ENCODE measurements around the gene PPP2R5D.
"Not testable (repeated sequence)": the region's sequence is repeated elsewhere in the genome, so short reads cannot be mapped to it uniquely, and the experiment has no call there.

PPP2R5D gene

DNA sequence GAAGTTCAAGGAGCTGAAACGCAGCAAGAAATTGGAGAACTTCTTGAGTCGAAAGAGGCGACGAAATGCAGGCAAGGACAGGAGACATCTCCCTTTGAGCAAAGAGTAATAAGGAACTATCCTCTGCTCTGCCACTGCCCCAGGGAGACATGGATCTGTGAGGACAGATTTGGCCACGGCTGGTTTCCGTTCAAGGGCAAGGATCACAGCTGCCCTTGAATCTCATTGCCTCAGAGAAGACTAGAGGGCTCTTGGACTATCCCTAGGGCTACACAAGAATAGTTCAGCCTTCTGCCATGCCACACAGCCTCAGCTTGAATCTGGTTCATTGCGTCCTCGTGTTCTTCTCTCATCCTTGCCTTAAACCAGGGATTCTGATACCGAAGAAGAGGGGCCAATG lies 44.8 kb downstream of the PPP2R5D start:
- DNase-seq (ENCODE audit: low spot score) = no peak

DNA sequence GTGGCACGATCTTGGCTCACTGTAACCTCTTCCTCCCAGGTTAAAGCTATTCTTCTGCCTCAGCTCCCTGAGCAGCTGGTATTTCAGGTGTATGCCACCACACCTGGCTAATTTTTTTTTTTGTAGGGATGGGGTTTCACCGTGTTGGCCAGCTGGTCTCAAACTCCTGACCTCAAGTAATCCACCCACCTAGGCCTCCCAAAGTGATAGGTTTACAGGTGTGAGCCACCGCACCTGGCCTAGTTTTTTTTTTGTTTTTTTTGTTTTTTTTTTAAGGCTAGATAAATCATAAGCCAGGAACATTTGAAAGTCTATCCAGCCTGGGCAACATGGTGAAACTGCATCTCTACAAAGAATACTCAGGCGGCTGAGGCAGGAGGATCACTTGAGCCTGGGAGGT lies 48.0 kb downstream of the PPP2R5D start:
- no peak for DNase-seq (ENCODE audit: low spot score)

DNA sequence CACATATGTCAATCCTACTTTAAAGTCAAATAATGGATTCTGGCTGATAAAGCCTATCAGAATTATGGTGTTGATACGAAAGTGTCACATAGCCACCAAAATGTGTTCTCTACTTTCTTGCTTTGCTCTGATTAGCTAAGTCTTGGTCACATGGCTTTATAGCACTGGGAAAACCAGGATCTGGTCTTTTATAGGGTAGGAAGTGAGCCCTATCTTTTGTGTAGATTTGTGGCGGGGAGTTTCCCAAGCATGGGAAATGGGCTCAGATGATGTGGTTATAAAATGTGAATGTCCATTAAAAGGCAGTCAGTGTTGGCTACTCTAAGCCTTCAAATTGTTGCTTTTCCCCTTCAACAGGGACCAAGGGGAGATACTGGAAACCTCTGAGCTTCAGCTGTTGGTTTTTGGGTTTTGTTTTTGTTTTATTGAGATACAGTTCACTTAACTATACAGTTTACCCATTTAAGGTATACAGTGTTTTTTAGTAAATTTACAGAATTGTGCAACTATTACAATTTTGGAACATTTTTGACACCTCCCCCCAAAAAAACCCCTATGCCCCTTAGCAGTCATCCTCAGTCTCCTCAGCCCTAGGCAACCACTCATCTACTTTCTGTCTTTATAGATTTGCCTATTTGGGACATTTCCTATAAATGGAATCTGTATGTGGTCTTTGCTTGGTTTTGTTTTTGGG lies 49.3 kb downstream of the PPP2R5D start:
- no peak for DNase-seq (ENCODE audit: low spot score)

DNA sequence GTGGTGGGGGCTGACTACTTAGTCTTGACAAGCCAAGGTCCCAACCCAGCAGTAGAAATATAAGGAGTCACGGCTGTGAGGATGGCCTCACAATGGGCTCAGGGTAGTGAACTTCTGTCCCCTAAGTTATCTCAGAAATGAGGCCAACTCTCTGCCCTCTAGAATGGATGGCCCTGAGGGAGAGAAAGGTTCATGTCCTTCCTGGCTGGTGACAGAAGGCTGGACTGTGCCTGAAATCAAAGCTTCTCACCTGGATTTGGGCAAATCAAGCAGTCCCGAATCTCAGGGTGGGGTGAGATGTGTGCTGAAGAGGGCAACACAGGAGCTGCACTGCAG lies 49.8 kb downstream of the PPP2R5D start:
- DNase-seq (ENCODE audit: low spot score) = no peak

DNA sequence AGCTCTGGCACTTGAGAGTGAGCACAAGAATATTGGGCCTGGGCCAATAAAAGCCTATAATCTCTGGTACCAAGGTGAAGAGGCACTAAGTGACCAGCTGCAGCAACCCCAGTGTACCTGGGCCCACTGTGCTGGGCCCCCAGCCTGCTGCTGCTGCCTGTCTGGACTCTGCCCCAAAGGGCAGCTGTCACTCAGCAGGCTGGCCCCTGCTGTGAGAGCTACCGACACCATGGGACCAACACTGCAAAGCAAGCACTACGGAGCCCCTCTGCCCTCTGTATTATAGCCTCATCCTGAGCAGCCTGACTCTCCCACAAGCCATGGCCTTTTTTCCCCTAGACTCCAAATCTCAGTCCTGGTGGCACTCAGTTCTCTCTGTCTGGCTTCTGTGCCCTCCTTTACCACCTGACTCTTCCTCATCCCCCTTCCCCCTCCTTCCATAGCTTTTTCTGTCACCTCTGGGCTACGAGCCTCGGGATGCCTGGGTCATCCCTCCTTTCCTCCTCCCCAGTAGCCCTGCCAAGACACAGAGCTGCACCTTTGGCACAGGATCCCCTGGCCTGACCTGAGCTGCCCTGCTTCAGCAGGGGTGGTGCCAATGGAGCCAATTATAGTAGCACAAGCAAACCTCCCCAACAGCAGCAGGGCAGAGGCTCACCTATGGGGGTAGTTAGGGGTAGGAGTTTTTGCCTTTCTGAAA lies 51.3 kb downstream of the PPP2R5D start:
- DNase-seq (ENCODE audit: low spot score) = no peak

DNA sequence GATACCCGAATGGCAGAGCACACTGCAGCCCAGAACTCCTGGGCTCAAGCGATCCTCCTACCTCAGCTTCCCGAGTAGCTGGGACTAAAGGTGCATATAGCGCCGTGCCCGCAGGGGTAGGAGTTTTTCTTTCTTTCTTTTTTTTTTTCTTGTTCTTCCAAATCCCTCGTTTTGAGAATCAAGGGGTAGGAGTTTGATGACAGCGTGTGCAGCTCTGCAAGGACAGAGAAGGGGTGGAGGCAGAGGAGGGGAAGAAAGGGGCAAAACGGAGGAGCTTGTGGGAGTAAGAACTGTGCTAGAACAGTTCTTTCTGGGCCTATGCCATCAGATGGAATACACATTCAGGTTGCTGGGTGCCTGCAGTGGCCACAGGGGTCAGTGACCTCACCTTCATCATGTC lies 52.3 kb downstream of the PPP2R5D start:
- no peak for DNase-seq (ENCODE audit: low spot score)

DNA sequence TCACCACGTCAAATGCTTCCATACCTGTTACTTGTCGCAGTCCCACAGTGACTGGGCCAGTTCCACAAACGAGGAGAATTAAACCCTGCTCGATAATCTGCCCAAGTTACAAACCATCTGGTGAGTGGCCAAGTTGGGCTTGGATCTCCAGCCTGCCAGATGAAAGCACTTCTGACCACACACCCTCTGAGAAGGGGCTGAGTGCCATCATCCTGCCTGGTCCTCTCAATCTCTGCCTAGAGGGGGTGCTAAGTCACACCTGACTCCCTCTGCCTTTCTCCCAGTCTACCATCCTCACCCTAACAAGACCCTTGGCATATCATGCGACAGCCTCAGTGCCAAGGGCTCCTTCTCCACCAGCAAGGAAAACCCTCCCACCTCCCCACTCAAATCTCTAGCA lies 52.8 kb downstream of the PPP2R5D start:
- no peak for DNase-seq (ENCODE audit: low spot score)

DNA sequence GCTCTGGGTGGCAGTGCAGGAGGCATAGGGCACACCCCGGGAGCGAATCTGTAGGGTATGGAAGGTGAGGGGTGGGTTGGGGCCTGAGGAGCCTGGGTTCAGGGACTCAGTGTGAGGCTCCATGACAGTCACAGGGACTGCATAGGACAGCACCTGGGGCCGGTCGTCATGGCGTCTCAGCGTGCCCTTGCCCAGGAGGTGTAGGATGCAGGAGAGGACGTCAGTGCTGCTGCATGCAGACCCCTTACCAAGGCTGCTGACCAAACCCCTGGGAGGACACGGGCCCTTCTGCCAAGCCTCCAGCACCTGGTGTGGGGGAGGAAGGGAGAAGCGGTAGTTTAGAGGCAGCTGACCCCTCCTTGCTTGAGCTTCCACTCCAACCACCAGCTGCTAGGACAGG lies 53.3 kb downstream of the PPP2R5D start:
- no peak for DNase-seq (ENCODE audit: low spot score)

DNA sequence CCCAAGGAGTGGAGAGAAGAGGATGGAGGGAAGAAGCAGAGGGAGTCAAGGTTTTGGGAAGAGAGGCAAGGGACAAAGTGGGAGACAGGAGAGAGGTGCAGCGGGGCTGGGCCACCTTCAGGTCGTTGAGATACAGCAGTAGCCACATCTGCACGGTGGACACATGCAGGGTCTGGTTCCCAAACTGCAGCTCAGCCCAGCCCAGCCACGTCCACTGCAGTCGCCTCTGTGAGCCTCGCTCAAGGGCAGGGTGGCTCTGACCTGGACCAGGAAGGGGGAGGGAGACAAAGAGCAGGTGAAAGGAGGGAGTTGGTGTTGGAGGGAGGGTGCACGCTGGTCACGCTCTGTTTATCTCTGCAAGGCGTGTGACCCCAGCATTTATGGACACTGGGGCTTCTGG lies 54.4 kb downstream of the PPP2R5D start:
- DNase-seq (ENCODE audit: low spot score) = no peak

DNA sequence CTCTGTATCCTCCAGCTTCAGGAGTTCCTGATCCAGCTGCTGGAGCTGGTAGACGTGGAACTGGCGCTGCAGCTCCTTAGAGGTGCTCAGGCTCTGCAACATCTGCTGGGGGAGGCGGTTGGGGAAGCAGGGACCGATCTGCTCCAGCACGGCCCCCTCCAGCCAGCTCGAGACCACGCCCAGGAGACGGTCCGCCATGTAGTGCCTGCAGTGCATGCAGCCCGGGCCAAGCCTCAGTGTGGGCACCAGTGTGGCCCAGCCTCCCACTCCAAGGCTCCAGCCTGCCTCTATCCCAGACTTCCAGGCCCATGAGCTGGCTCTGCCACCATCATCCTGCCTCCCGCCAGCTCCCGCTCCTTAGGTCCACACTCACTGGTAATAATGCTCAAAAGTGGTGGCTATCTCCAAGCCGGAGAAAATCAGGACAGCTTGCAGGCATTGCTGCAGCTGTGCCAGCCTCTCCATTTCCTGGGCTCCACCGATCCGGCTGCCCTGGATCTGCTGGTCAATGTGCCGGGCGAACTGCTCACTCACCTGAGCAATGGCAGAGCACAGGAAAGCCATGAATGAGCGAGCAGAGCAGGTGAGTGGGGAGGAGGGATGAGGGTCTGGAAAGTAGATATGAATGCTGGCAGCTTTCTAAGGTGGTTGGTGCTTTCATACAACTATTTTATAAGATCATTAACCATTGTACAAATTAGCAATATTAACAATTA lies 56.3 kb downstream of the PPP2R5D start:
- no peak for DNase-seq (ENCODE audit: low spot score)

DNA sequence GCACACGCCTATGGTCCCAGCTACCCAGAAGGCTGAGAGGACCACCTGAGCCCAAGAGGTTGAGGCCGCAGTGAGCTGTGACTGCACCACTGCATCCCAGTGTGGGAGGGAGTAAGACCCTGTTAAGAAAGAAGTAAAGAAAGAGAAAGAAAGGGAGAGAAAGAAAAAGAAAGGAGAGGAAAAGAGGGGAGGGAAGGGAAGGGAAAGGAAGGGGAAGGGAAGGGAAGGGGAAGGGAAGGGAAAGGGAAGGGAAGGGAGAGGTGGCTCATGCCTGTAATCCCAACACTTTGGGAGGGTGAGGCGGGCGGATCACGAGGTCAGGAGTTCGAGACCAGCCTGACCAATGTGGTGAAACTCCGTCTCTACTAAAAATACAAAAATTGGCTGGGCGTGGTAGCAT lies 57.1 kb downstream of the PPP2R5D start:
- DNase-seq (ENCODE audit: low spot score) = not testable (repeated sequence)

DNA sequence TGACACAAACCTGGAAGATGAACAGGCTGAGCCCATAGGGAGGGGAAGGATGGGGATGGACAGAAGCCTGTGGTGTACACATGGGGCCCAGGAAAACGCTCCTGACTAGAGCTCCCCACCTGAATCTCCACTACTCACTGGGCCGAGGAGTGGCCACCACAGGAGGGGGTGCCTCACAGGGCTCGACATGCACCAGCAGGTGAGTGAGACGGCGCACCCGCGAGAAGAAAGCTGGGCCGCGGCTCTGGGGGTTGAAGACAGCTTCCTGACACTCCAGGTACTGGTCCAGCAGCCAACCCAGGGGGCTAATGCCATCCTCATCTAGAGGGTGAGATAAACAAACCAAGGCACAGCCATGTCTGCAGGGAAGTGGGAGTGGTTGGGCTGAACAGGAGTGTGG lies 58.9 kb downstream of the PPP2R5D start:
- DNase-seq (ENCODE audit: low spot score) = no peak

DNA sequence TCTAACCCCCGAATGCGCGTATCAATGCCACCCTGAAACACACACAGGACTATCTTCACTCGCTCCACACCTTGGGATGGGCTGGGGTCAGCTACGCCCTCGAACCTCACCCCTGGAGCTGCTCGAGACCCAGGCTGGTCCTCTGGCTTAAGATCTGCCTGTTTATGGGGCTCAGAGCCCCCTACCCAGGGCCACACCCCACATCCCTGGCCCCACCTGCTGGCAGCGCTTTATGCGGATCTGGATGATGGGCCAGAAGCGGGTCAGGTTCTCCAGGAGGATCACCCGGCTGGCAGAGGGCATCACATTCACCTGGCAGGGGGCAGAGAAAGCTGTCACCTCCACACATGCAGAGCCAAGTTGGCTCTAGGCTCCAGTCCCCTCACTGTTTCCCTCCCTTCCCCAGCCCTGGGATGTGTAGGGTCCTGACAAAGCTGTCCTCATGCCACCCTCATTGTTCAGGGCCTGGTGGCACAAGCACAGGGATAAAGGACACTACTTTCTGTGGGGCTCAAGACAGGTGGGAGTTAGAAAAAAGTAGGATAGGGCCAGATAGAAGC lies 61.1 kb downstream of the PPP2R5D start:
- no peak for DNase-seq (ENCODE audit: low spot score)

DNA sequence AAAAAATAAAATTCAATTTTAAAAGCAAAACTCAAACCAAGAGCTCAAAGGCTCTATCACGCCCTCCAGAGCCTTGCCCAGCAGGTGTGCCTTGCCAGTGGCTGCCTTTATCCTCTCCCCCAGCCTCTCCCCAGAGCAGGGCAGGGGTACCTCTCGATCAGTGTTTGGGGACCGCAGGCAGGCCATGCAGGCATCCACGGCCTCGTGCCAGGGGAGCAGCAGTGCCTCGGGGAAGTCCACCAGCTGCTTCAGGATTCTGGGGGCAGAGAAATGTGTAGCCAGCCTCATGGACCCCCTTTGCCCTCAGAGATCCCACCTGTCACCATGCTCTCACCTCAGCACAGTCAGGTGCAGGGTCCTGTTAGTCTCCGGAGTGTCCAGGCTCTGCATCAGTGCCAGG lies 63.6 kb downstream of the PPP2R5D start:
- no peak for DNase-seq (ENCODE audit: low spot score)

DNA sequence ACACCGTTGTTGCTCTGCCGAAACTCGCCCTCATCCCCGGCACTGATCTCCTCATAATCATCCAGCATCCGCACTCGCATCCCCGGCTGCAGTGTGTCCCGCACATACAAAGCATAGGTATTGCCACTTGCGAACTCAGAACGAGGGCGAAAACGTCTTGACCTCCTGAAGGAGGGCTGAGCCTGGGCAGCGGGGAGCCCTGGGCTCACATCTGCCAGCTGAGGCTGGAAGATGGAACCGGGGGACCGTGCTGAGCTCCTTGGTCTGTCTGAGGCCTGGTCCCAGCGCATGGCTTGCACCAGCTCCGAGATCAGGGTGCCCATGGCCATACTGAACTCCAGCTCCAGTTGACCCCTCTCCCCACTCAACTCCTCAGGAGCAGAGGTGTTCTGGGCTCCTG lies 66.6 kb downstream of the PPP2R5D start:
- DNase-seq (ENCODE audit: low spot score) = no peak

DNA sequence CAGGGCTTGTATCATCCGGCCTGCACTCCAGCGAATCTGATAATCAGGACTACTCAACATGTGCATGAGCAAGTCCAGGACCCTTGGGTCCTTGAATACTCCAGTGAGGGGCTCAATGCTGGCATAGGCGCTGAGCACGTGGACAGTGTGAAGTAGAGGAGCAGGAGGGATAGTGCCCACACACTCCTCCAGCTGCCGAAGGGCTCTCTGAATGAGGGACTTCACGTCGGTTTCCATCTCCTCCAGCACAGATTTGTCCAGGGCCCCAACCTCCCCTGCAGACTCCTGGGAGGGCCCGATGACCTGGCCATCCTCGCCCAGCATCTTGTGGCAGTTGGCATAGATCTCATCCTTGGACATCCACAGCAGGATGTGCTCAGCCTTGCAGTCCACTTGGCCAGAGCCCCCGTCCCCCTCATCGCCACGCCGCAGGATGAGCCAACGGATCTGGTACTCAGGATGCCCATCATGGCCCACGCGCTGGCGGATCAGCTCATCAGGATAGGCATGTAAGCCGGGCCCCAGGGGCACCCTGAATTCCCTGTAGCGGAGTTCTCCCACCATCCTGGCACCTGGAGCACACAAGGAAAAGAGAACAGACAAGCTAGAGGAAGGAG lies 68.0 kb downstream of the PPP2R5D start:
- no peak for DNase-seq (ENCODE audit: low spot score)

DNA sequence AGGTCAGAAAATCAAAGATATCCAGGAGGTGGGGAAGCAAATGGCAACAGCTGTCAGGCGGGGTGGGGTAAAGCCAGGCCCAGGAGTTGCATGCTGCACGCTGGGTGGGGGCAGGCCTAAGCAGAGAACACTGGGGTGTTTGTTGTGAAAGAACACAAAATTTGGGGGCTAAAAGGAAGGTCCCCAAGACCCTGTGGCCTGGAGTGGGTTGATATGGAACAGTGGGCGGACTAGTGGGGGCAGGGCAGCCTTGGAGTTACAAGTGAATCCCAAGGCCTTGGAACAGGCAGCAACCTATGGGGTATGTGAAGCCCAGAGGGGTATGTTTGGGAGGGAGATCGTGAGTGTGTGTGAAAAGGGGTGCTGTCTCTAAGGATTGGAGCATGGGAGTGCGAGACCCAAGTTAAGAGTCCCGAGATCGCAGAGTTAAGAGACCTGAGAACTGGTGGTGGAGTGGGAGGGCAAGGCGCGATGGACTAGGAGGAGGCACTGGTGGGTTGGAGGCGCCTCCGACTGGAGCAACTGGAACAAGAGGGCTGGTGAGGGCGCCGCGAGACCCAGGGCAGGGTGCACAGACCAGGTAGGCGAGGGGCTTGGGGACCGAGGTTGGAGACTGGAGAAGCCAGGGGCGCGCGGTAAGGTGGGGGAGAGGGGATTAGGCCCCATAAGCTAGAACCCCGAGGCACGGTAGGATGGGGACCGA lies 68.6 kb downstream of the PPP2R5D start:
- peak; percentile 39 for DNase-seq (ENCODE audit: low spot score)

DNA sequence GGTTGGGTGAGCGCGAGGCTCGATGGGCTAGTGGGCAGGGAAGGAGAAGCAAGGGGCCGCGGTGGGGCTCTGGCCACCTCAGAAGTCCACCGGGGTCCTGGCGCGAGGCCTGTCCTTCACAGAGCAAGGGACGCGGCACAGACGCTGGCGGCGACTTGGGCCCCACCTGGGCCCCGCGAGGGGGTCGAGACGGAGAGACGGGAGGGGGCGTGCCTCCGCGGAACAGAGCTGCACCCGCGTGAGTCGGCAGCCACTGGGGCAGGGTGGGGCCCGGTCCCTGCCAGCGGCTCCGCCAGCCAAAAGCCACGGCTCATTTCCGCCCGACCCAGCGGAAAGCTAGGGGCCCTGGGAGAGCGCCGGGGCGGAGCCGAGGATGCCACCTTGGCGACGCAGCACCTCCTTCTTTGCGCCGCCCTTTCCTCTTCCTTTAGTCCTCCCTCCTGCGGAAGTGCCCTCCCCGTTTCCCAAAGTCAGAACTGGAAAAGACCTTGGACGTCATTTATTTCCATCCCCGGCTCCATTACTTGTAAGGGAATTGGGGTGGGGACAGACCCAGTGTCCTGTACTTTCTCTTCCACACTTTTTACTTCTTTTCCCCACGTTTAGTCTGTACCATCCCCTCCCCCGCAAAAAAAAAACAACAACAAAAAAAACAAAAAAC lies 69.3 kb downstream of the PPP2R5D start, which contains the start of gene CUL7:
Gene CUL7, minus strand, starts transcription at position 307 of the 661 bp plus-strand sequence. CDS start 1,063 bp downstream, outside the sequence.
- peak; percentile 99 for DNase-seq (ENCODE audit: low spot score)

DNA sequence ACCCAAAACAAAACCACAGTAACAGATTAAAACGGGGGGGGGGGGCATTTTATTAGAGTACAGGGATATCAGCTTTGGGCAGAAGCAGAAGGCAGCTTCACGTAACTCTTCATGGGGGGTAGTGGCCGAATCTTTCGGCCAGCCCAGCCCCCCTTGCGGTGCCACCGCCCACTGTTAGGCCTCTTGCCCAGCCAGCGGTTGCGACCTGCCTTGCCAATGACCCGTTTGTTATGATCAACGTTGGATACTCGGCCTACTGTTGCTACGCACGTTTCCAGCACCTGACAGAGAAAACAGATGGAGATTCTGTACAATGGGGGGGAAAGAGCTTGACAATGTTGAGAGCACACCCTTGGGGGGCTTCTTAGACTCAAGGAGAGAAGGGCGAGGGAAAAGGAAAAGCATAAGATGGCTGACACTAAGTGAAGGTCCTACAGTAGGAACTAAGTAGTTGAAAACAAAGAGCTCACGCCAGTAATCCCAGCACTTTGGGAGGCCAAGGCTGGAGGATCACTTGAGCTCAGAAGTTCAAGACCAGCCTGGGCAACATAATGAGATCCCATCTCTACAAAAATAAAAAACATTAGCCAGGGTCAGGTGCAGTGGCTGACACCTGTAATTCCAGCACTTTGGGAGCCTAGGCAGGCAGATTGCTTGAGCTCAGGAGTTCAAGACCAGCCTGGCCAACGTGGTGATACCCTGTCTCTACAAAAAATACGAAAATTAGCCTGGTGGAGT lies 70.0 kb downstream of the PPP2R5D start:
- DNase-seq (ENCODE audit: low spot score) = no peak

DNA sequence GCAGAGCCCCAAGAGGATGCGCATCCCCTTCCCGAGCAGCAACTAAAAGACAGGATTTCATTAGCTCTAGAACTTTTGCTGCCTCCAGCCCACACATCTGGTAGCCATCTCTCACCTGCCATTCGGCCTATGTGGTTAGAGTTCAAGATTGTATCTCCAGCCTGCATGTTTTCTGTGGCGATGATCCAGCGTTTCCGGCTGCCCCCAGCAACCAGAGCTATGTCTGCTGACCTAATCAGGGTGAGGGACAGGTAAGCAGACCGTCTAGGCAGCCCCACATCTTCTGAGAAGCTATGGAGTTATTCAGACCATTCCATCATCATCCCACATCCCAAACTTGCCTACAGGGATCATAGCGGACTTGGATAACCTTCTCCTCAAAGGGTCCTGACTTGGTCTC lies 71.6 kb downstream of the PPP2R5D start:
- no peak for DNase-seq (ENCODE audit: low spot score)

DNA sequence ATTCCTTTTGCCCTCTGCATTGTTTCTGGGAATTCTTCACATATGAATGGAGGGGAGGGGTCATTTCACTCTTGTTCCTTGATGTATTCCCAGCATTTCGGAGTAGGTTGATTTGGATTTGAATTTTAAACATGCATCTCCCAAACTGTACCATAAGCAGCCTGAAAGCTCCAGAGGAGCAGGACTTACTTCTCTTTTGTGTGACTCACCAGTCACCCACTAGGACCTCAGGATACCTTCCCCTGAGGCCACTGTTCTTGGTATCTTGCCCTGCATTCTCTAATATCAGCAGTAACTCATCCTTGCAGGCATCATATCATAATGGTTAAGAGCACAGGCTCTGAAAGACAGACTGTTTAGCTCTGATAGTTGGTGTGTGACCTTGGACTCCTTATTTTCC lies 74.2 kb downstream of the PPP2R5D start:
- no peak for DNase-seq (ENCODE audit: low spot score)

Data from hepatic stellate cell (primary cell).